ENCODE results near the gene SLC30A2. TPM values are rescaled to one million over a fixed set of nuclear protein-coding genes. Genes with fewer than 3 reads are reported as not detected.

The SLC30A2 gene
- total and polyA plus RNA-seq, 9 of the 15 experiments (the other 6 are each of a cell fraction or from before 2014, with no cell fraction given): 0.01 to 0.18 (median 0.06) TPM; not detected in 3

GRCh38 chr1:26078286-26079177 is 32.6 kb upstream of the SLC30A2 start (continued):
- no peak for TF ChIP-seq PHF8 (IDR thresholded peaks at IDR 0.05; ENCODE audit: borderline replicate concordance, low read length)
- no peak for TF ChIP-seq GABPB1 (CRISPR knock-in tag; IDR thresholded peaks at IDR 0.05)
- TF ChIP-seq MGA (IDR thresholded peaks at IDR 0.05): no peak
- TF ChIP-seq ZNF778 (CRISPR knock-in tag; IDR thresholded peaks at IDR 0.05): no peak
- no peak for TF ChIP-seq OTX1 (CRISPR knock-in tag; IDR thresholded peaks at IDR 0.05)
- no peak for TF ChIP-seq PRPF4 (IDR thresholded peaks at IDR 0.05; ENCODE audit: insufficient read depth, low read depth, low read length, poor library complexity, severe bottlenecking)
- no peak for TF ChIP-seq SRF (CRISPR knock-in tag; IDR thresholded peaks at IDR 0.05)
- TF ChIP-seq SMARCE1 (IDR thresholded peaks at IDR 0.05): peak; percentile 85
- no peak for TF ChIP-seq TCF15 (CRISPR knock-in tag; IDR thresholded peaks at IDR 0.05)
- no peak for TF ChIP-seq NR3C1 (CRISPR knock-in tag; IDR thresholded peaks at IDR 0.05)
- peak; percentile 53 for TF ChIP-seq CXXC5 (CRISPR knock-in tag; IDR thresholded peaks at IDR 0.05)
- TF ChIP-seq BHLHE40 (IDR thresholded peaks at IDR 0.05; ENCODE audit: low read length): no peak
- no peak for TF ChIP-seq KLF6 (CRISPR knock-in tag; IDR thresholded peaks at IDR 0.05; ENCODE audit: borderline replicate concordance)
- no peak for TF ChIP-seq KDM2B (CRISPR knock-in tag; IDR thresholded peaks at IDR 0.05)
- no peak for TF ChIP-seq ZNF707 (CRISPR knock-in tag; conservative IDR thresholded peaks at IDR 0.05)
- TF ChIP-seq ZNF766 (CRISPR knock-in tag; conservative IDR thresholded peaks at IDR 0.05): peak; percentile 77; the same call in 1 of the 2 replicates
